Astrocyte (in vitro differentiated cells and primary cell): ENCODE results near the gene ZMYM3. TPM values are rescaled to one million over a fixed set of nuclear protein-coding genes. Genes with fewer than 3 reads are reported as not detected.

Experiments used
- DNase-seq: peaks from one replicate; pipeline ENCODE4 v3.0.0-alpha.2; 2010; ENCODE audit warnings: low read depth
- FAIRE-seq: peaks from 2 replicates; lab custom pipeline; 2011; peaks lifted over from hg19 to GRCh38; lab: Jason Lieb, UNC
- H2AFZ ChIP-seq: 2 replicates; pipeline ENCODE4 v1.6.0; 2012; ENCODE audit warnings: low read depth, low read length, inconsistent platforms
- H3K27ac ChIP-seq: 2 replicates; pipeline ENCODE4 v1.5.1; 2011; ENCODE audit warnings: low read depth, low read length, inconsistent platforms
- H3K27me3 ChIP-seq: 2 replicates; pipeline ENCODE4 v1.6.0; 2011; ENCODE audit warnings: low read length, inconsistent platforms; ENCODE audit not compliant: insufficient read depth
- H3K36me3 ChIP-seq: 2 replicates; pipeline ENCODE4 v1.5.1; 2011; ENCODE audit warnings: low read length, inconsistent platforms; ENCODE audit not compliant: insufficient read depth
- H3K4me1 ChIP-seq: 2 replicates; pipeline ENCODE4 v1.5.1; 2011; ENCODE audit warnings: low read length, inconsistent platforms; ENCODE audit not compliant: insufficient read depth
- H3K4me2 ChIP-seq: 2 replicates; pipeline ENCODE4 v1.6.0; 2012; ENCODE audit warnings: low read length, inconsistent platforms
- H3K4me3 ChIP-seq: 2 replicates; pipeline ENCODE4 v1.5.1; 2011; ENCODE audit warnings: low read depth, mild to moderate bottlenecking, low read length, inconsistent platforms; ENCODE audit not compliant: insufficient read depth
- H3K79me2 ChIP-seq: 2 replicates; pipeline ENCODE4 v1.6.0; 2012; ENCODE audit warnings: mild to moderate bottlenecking, low read length, inconsistent platforms; ENCODE audit not compliant: insufficient read depth
- H3K9ac ChIP-seq: 2 replicates; pipeline ENCODE4 v1.6.0; 2012; ENCODE audit warnings: mild to moderate bottlenecking, low read length, inconsistent platforms
- H3K9me3 ChIP-seq: 2 replicates; pipeline ENCODE4 v1.5.1; 2012; ENCODE audit warnings: low read depth, mild to moderate bottlenecking, low read length, inconsistent platforms; ENCODE audit not compliant: insufficient read depth
- H4K20me1 ChIP-seq: 2 replicates; pipeline ENCODE4 v1.6.0; 2012; ENCODE audit warnings: low read length, inconsistent platforms; ENCODE audit not compliant: insufficient read depth
- H3K27ac Mint-ChIP-seq: one replicate; pipeline ENCODE4 v1.8.0; 2021; ENCODE audit warnings: mild to moderate bottlenecking, mixed read lengths; ENCODE audit not compliant: unreplicated experiment
- H3K27me3 Mint-ChIP-seq: one replicate; pipeline ENCODE4 v1.8.0; 2021; ENCODE audit warnings: low read depth, mixed read lengths; ENCODE audit not compliant: unreplicated experiment
- H3K36me3 Mint-ChIP-seq: one replicate; pipeline ENCODE4 v1.8.0; 2021; ENCODE audit warnings: low read depth, mixed read lengths; ENCODE audit not compliant: unreplicated experiment
- H3K4me1 Mint-ChIP-seq: one replicate; pipeline ENCODE4 v1.8.0; 2021; ENCODE audit warnings: low read depth, mixed read lengths; ENCODE audit not compliant: unreplicated experiment
- H3K4me3 Mint-ChIP-seq: one replicate; pipeline ENCODE4 v1.8.0; 2021; ENCODE audit warnings: mild to moderate bottlenecking, moderate library complexity, mixed read lengths; ENCODE audit not compliant: unreplicated experiment
- H3K9me3 Mint-ChIP-seq: one replicate; pipeline ENCODE4 v1.8.0; 2021; ENCODE audit warnings: mild to moderate bottlenecking, mixed read lengths; ENCODE audit not compliant: unreplicated experiment
- EZH2 ChIP-seq: IDR thresholded peaks from 2 replicates; pipeline ENCODE4 v1.6.1; 2012; ENCODE audit warnings: mild to moderate bottlenecking, low read length, inconsistent platforms; ENCODE audit not compliant: insufficient read depth
- total RNA-seq: library from RNA; stranded (reverse); gene quantifications from 2 replicates; pipeline ENCODE4 v1.2.1, GENCODE V29; 2021
- TF ChIP-seq, protein P1 (sequence below): IDR thresholded peaks from 2 replicates; pipeline ENCODE4 v1.5.1; 2011; ENCODE audit warnings: low read depth, mild to moderate bottlenecking, inconsistent platforms, low read length, moderate library complexity; ENCODE audit not compliant: insufficient read depth

Gene ZMYM3
- total RNA-seq, 1 donor from 2014 or later: 51.2 TPM

DNA sequence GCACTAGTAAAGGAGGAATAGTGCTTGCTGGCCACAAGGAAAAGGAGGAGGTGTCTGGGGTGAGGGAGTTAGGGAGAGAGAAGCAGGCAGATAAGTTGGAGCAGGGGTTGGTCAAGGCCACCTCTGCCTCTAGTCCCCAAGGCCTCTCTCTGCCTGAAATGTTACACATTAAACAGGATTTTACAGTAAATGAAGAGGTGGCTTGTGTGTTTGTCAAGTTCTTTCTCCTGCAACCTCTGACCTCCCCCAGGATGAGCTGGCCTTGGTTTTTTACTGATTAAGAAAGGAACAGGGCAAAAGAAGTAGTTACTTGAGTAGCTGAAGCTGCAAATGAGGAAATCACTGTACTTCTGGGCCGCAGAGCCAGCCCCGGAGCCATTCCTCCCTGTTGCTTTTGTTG is 28.9 kb downstream of the ZMYM3 start:
- no peaks in the 10 kb centered on the region for H3K36me3 ChIP-seq
- H3K4me3 ChIP-seq: no peak overlapping the region
- no peaks in the 10 kb centered on the region for H3K9me3 Mint-ChIP-seq
- H4K20me1 ChIP-seq: no peaks in the 10 kb centered on the region
- H2AFZ ChIP-seq: no peak overlapping the region
- peaks cover 14% of the 10 kb centered on the region for H3K4me1 Mint-ChIP-seq
- H3K27me3 ChIP-seq: no peaks in the 10 kb centered on the region
- no peak overlapping the region for H3K4me2 ChIP-seq
- no peaks in the 10 kb centered on the region for H3K4me1 ChIP-seq
- no peaks in the 10 kb centered on the region for H3K79me2 ChIP-seq
- H3K27ac Mint-ChIP-seq: no peak overlapping the region
- peaks cover 4% of the 10 kb centered on the region for H3K27me3 Mint-ChIP-seq
- DNase-seq: no peak
- FAIRE-seq: no peak
- no peak overlapping the region for H3K4me3 Mint-ChIP-seq
- no peak overlapping the region for H3K9ac ChIP-seq
- H3K36me3 Mint-ChIP-seq: no peaks in the 10 kb centered on the region
- no peak for TF ChIP-seq EZH2
- TF ChIP-seq, protein P1, sequence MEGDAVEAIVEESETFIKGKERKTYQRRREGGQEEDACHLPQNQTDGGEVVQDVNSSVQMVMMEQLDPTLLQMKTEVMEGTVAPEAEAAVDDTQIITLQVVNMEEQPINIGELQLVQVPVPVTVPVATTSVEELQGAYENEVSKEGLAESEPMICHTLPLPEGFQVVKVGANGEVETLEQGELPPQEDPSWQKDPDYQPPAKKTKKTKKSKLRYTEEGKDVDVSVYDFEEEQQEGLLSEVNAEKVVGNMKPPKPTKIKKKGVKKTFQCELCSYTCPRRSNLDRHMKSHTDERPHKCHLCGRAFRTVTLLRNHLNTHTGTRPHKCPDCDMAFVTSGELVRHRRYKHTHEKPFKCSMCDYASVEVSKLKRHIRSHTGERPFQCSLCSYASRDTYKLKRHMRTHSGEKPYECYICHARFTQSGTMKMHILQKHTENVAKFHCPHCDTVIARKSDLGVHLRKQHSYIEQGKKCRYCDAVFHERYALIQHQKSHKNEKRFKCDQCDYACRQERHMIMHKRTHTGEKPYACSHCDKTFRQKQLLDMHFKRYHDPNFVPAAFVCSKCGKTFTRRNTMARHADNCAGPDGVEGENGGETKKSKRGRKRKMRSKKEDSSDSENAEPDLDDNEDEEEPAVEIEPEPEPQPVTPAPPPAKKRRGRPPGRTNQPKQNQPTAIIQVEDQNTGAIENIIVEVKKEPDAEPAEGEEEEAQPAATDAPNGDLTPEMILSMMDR: no peak
- H3K9me3 ChIP-seq: no peaks in the 10 kb centered on the region
- H3K27ac ChIP-seq: no peak overlapping the region

DNA sequence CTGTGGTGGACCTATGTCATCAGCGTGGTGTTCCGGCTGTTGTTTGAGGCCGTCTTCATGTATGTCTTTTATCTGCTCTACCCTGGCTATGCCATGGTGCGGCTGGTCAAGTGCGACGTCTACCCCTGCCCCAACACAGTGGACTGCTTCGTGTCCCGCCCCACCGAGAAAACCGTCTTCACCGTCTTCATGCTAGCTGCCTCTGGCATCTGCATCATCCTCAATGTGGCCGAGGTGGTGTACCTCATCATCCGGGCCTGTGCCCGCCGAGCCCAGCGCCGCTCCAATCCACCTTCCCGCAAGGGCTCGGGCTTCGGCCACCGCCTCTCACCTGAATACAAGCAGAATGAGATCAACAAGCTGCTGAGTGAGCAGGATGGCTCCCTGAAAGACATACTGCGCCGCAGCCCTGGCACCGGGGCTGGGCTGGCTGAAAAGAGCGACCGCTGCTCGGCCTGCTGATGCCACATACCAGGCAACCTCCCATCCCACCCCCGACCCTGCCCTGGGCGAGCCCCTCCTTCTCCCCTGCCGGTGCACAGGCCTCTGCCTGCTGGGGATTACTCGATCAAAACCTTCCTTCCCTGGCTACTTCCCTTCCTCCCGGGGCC is 29.7 kb downstream of the ZMYM3 start:
- Histone ChIP-seq H3K79me2 (no peaks in the 10 kb centered on the region), H3K27me3 (no peaks in the 10 kb centered on the region), H2AFZ (no peak overlapping the region), H3K9ac (no peak overlapping the region), H3K36me3 (no peaks in the 10 kb centered on the region), H3K4me3 (no peak overlapping the region), H3K27ac (no peak overlapping the region), H3K9me3 (no peaks in the 10 kb centered on the region), H3K4me2 (no peak overlapping the region), H3K4me1 (no peaks in the 10 kb centered on the region), H4K20me1 (no peaks in the 10 kb centered on the region)
- Mint-ChIP-seq H3K27me3 (peaks cover 4% of the 10 kb centered on the region), H3K27ac (no peak overlapping the region), H3K4me1 (peaks cover 14% of the 10 kb centered on the region), H3K36me3 (no peaks in the 10 kb centered on the region), H3K4me3 (no peak overlapping the region), H3K9me3 (no peaks in the 10 kb centered on the region)
- DNase-seq: no peak
- FAIRE-seq: no peak
- TF ChIP-seq EZH2: no peak
- TF ChIP-seq, protein P1: no peak

DNA sequence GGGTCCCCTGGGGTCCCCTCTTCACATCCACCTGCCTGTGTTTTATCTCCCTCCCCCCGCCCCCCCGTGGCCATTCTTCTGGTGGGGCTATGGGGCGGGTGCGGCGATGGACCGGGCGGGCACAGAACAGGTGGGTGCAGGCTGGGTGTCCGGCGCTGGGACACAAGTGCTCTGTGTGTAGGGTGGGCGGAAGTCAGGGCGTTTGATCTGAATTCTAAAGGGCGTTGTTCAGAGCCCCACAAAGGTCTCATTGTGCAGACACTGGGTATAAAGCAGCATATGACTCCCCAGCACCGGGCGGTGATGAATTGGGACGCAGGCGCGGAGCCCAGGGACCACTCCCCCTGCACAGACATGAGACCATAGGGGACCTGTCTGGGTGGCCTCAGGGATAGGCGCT is 31.0 kb downstream of the ZMYM3 start, which contains the start of gene GJB1:
Gene GJB1 (plus strand): TSS at position 296 of the 400 bp plus-strand sequence. CDS start 484 bp downstream, outside the sequence.
- H3K36me3 Mint-ChIP-seq: no peaks in the 10 kb centered on the region
- H3K4me2 ChIP-seq: no peak within 1 kb of the TSS
- H3K79me2 ChIP-seq: no peaks in the 10 kb centered on the region
- H3K4me1 Mint-ChIP-seq: peaks cover 14% of the 10 kb centered on the region
- peaks cover 2% of the 10 kb centered on the region for H3K27me3 Mint-ChIP-seq
- H3K9ac ChIP-seq: no peak within 1 kb of the TSS
- DNase-seq: no peak
- no peak within 1 kb of the TSS for H3K27ac ChIP-seq
- no peaks in the 10 kb centered on the region for H3K27me3 ChIP-seq
- no peaks in the 10 kb centered on the region for H4K20me1 ChIP-seq
- no peaks in the 10 kb centered on the region for H3K36me3 ChIP-seq
- H3K27ac Mint-ChIP-seq: no peak within 1 kb of the TSS
- H3K9me3 ChIP-seq: no peaks in the 10 kb centered on the region
- H3K9me3 Mint-ChIP-seq: no peaks in the 10 kb centered on the region
- FAIRE-seq: no peak
- no peak within 1 kb of the TSS for H3K4me3 Mint-ChIP-seq
- no peak within 1 kb of the TSS for H3K4me3 ChIP-seq
- no peaks in the 10 kb centered on the region for H3K4me1 ChIP-seq
- no peak within 1 kb of the TSS for H2AFZ ChIP-seq
- no peak for TF ChIP-seq EZH2
- TF ChIP-seq, protein P1: no peak
